ENCODE results near the gene SH3PXD2A.

Gene SH3PXD2A

DNA sequence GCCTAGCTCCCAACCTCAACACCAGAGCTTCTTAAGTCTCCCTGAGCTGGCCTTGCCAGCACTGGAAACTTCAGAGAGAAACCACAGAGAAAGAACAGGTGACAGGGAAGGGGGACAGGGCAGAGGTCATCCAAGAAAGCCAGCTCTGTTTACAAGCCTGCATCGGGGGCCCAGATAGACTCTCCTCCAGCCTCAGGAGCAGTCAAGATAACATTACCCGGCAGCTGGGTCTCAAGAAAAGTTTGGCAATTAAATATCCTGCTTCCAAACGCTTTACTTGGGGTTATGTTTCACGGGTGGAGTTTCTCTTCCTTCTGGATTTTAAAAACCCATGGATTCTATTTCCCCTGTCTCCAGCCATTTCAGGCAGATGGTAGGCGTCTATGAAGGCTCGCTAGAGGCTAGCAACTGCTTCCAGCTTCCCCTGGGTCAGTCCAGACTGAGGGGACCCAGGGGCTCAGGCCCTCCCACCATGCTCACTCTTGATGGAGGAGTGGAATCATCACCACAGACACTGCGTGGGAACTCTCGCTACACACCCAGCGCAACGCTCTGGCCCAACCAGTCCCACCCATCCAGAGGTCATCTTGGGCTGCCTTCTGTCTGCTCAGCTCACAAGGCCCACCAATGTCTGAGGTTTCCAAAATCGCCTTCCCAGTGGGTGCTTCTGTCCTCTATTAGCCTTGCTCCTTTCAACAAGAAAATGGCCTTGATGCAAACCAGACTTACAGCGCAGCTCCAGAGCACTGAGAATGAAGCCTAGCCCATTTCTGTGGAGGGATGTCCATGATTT is 48.8 kb downstream of the SH3PXD2A start:
- DNase-seq: no peak

GRCh38 chr10:103805781-103806180 is 49.6 kb downstream of the SH3PXD2A start:
- DNase-seq: no peak

GRCh38 chr10:103804871-103805270 is 50.5 kb downstream of the SH3PXD2A start:
- no peak for DNase-seq

DNA sequence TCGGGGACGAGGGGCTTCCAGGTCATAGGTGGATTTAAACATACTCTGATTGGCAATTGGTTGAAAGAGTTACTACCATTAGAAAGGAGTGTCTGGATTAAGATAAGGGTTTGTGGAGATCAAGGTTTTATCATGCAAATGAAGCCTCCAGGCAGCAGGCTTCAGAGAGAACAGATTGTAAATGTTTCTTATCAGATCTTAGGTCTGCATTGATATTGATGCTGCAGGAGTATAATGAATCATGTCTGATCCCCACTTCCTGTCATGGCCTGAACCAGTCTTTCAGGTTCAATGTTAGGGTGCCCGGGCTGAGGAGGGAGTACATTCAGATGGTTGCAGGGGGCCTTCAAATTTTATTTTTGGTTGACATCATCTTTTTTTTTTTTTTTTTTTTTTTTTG is 51.4 kb downstream of the SH3PXD2A start:
- no peak for DNase-seq

GRCh38 chr10:103802637-103803353 is 52.6 kb downstream of the SH3PXD2A start:
- DNase-seq: no peak

GRCh38 chr10:103802081-103802480 is 53.3 kb downstream of the SH3PXD2A start:
- DNase-seq: no peak

DNA sequence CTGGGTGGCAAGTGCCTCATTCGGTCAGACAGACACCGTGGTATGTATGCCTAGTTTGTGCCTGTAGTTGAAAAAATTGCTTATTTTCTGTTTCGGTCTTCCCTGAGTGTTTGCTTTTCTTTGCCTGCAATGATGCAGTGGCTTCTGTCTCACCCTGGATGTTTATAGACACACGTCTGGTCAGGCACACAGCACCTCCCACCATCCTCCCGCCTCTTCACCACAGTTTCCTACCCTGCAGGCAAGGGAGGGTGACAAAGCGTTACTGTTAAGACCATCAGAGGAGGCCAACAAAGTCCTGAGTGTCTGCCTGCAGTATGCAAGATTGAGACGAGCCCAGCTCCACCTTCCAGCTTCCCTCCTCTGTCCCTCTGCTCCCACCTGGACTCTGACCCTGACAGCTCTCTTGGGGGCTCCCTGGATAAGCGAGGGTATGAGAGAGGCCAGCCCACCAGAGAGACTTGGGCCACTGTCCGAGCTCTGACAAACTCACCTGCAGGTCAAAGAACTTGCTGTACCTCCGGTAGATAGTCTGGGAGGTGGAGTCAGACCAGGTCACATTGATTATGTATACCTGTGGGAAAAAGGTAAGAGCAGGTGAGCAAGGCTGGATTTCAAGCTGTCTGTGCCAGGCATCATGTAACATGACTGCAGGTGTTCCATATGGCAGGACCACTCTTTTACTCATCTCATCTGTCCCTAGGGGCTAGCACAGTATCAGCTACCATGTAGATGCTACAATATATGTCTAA is 54.4 kb downstream of the SH3PXD2A start:
- DNase-seq: no peak

- DNase-seq: no peak
These were observed 55.3 kb downstream of the SH3PXD2A start for GRCh38 chr10:103800089-103800488.

DNA sequence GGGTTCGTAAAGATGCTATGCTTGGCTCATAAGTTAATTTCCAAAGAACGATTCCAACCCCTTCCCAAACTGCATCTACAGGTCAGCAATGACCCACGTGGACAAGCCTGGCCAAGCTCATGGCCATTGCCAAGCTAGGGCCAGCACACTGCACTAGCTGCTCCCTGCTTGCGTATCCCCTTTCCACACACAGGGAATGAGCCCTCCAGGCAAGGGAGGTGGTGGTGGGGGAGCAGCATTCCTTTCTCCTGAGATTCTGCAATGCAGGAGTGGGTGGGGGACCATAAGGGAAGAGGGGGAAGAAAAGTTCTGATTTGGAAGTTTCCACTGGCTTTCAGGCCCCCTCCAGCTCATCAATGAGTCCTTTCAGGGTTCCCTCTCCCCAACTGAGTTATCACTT is 56.0 kb downstream of the SH3PXD2A start:
- DNase-seq: no peak

- no peak for DNase-seq
These were observed 56.9 kb downstream of the SH3PXD2A start for GRCh38 chr10:103798511-103798910.

DNA sequence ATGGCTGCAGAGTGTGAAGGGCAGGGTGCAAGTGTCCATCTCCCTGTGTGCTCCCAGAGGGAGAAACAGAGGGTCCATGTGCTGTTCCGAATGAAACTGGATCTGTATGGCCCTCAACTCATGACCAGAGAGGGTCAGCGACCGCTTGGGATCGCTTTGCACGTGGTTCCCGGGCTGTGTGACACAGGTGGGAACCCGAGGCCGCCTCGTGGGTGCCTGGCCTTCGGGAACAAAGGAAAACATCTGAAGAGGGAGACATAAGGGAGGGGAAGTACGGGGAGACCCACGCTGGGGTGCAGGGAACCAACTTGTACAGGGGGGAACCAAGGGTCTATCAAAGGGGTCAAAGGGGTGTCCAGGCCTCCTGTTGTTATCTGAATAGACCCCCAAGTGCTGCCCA is 57.5 kb downstream of the SH3PXD2A start:
- no peak for DNase-seq

DNA sequence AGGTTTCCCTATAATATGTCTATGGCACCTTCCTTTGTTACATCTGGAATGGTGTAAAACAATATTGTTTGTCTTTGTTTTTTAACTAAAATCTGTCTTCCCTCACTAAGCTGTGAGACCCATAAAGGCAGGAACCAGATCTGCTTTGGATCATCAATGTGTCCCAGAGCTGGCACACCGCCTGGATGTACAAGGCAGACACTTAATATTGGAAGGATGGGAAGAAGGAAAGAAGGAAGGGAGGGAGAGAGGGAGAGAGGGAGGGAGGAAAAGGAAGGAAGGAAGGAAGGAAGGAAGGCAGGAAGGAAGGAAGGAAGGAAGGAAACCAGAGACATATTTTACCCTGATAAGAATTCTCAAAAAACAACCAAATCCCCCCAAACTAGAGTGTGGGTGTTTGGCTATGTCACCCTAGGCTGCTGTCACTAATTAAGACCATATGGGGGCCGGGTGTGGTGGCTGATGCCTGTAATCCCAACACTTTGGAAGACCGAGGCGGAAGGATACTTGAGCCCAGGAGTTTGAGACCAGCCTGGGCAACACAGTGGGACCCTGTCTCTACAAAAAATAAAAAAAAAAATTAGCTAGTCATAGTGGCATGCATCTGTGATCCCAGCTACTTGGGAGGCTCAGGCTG is 59.6 kb downstream of the SH3PXD2A start:
- no peak for DNase-seq

DNA sequence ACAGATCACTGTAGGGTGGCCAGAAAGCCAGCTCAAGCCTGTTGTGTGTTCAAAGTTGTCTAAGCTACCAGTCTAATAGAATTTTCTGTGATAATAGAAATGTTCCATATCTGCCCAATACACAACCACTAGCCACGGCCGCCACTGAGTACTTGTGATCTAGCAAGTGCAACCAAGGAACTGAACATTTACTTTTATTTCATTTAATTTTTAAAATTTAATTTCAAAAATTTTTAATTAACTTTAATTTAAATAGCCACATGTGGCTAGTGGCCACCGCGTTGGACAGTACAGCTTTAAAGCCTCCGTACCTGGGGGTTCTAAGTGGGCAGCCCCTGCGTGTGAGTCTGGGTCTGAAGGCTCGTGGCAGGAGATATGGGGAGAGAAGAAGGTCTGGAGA is 60.4 kb downstream of the SH3PXD2A start:
- DNase-seq: no peak

DNA sequence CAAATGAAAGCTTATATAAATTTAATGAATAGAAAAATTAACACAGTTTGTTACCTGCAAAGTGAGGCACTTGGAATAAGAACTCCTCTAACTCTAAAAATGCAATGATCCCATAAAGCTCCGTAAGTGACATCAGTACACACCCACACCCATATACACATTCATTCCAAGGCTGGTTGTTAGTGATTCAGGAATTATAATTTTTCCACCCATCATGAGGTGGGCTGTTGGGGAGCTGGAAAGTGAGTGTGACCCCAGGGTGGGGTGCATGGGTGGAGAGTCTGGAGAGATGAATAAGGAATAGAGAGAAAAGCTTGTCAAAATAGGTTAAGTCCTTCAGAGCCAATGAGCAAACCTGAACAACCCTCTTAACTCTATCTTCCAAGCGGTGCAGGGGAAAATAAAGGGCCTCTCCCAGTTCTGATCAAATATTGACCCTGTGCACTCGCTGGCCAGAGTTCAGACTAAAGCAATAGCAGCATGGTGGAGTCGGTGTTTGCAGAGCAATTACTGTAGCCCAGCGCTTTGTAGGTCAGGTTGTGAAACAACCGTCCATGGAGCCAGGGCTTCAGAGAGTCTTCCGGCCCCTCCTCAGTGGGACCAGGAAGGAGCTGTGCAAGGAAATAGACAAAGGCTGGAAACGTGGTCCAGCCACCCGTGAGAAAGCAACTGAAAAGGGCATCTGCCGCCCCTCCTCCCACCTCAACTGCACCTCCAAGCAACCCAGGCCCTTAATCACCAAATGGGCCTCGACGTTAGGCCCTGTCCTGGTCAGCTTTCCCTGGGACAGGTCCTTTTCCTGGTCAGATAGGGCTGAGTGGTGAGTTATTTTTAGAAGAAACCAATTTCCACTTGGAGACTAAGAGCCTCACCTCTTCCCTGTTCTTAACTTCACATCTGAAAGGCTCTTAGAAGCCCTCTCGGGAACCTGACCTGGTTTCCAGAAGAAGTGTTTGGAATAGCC is 61.2 kb downstream of the SH3PXD2A start:
- DNase-seq: no peak

DNA sequence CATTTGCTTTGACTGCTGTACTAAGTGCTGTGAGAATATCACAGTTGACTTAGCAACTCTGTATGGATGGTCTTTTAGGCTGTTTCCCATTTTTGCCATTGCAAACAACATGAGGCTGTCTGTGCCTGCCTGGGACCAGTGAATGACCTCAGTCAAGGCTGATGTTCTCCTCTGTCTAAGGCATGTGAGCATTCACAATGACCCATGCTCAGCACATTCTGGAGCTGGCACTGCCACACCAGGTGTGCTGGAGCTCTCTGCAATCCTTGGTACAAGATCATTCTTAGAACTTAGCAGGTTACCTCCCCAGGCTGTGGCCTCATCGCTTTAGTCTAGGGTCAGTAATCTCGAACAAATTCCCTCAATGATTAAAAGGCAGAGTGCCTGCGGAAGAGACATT is 61.9 kb downstream of the SH3PXD2A start:
- no peak for DNase-seq

- DNase-seq: no peak
These were observed 62.8 kb downstream of the SH3PXD2A start for GRCh38 chr10:103792547-103792946.

- DNase-seq: no peak
These were observed 63.5 kb downstream of the SH3PXD2A start for GRCh38 chr10:103791858-103792257.

DNA sequence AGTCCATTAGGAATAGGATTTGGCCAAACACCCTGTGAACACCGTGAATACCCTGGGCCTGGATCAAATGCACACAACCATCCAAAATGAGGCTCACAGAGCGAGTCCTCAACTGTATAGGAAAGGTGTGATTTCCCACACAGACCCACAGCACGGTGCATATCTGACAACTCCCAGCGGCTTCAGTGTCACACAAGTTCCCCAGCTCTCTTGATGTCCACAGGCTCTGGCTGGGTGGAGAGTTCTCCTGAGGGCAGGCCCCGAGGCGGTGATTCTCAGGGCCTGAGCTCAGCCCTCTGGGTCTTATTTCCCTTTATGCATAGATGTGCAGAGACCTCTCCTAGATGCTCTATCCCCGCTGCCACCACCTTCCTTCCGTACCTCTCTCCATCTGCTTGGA is 64.1 kb downstream of the SH3PXD2A start:
- no peak for DNase-seq

DNA sequence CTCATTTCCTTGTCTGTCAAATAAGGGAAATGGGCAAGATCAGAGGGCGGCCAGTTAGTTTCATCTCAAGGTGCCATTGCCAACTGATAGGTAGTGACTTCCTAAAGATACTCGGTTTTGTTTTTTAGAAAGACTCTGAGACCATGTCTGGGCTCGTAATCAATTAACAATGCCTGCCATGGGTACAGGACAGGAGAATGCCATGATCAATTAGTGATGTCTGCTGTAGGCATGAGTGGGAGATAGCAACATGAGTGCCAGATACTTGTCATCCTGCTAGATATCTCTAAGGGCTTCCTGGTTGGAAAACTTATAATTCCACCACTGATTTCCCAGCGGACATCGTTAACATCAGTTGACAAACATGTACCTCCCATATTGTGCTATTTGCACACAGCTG is 64.8 kb downstream of the SH3PXD2A start:
- DNase-seq: no peak

DNA sequence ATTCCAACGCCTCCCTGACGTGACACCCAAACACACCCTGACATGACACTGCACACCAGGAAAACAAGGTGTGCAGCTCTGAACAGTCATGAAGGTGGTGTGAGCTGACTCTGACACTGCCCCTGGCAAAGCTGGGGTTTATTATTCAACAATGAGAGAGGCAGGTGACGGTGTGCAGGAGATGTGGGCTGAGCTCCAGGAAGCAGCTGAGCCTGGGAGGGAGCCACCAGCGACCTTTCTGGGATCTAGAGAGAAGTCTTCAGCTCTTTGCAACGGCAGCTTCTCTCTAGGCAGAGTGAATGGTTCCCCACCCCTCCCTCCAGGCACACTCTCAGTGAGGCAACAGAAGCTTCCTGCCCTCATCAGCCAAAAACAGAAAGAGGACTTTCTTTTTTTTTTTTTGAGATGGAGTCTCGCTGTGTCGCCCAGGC is 65.6 kb downstream of the SH3PXD2A start:
- no peak for DNase-seq

- no peak for DNase-seq
These were observed 66.2 kb downstream of the SH3PXD2A start for GRCh38 chr10:103789161-103789560.

DNA sequence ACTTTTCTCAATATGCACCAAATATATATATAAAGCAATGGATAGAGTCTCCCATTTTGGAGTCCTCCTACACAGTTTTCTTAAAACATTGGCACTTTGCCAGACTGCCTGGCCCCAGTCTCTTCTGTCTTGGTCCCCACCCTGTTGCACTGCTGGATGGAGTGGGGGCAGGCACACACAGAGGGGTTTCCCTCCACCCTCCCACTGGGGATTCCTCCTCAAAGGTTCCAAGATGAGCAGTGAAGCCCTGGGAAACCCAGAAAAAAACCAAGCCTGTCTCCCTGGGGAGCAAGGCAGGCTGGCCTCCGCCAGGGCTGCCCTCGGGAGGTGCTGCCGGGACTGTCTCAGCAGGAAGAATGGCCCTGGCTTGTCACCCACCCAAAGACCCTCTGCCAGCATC is 68.0 kb downstream of the SH3PXD2A start:
- DNase-seq: no peak
